ENCODE measurements around the gene SP1.

DNA sequence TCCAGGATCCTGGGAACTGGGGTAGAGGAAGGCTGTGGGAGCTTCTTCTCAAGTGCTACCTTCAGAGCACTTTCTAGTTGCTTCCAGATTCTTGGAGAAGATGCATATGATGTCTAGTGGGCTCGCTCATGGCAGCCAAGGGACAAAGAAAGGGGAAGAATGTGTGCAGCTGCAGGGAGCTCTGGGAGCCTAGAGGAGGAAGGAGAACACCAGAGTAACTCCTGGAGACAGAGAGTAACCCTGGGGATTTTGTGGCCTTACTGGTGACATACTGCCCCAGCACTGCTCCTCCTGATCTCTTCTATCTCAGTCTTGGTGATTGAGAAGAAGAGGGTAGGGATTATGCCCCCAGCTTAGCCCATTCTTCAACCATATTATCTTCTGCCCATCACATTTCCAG, 33.5 kb upstream of the SP1 start:
- TF ChIP-seq, protein P1, sequence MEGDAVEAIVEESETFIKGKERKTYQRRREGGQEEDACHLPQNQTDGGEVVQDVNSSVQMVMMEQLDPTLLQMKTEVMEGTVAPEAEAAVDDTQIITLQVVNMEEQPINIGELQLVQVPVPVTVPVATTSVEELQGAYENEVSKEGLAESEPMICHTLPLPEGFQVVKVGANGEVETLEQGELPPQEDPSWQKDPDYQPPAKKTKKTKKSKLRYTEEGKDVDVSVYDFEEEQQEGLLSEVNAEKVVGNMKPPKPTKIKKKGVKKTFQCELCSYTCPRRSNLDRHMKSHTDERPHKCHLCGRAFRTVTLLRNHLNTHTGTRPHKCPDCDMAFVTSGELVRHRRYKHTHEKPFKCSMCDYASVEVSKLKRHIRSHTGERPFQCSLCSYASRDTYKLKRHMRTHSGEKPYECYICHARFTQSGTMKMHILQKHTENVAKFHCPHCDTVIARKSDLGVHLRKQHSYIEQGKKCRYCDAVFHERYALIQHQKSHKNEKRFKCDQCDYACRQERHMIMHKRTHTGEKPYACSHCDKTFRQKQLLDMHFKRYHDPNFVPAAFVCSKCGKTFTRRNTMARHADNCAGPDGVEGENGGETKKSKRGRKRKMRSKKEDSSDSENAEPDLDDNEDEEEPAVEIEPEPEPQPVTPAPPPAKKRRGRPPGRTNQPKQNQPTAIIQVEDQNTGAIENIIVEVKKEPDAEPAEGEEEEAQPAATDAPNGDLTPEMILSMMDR (IDR thresholded peaks at IDR 0.05): no peak
- TF ChIP-seq POLR2A (IDR thresholded peaks at IDR 0.05): no peak
